IMR-90 (cell line): Measurements from ENCODE around the gene ASB5. TPM values are rescaled to one million over a fixed set of nuclear protein-coding genes. Genes with fewer than 3 reads are reported as not detected.
A peak's percentile ranks its signal among the peaks of the same experiment; 100 is the strongest.

Experiments
- ATAC-seq: fragments of 200-7000 bp; cut with Tn5 transposase; 2 replicates; pipeline ENCODE4 v1.9.1; 2020; ENCODE audit warnings: low read depth, mild to moderate bottlenecking, moderate library complexity
- BruUV-seq: library from RNA; stranded (reverse); fragments of 400-500 nt; replicated peaks from 2 replicates; lab custom pipeline; 2021; lab: Mats Ljungman, UMichigan
- CTCF ChIA-PET: fragments of 300-600 bp; formaldehyde crosslinking; extraction: SDS; loops from one replicate; lab custom pipeline; 2021; ENCODE audit warnings: antibody characterized with exemption; lab: Yijun Ruan, JAX
- POLR2A ChIA-PET: fragments of 300-600 bp; sonication (Branson Sonifier 250); formaldehyde crosslinking; loops from one replicate; lab custom pipeline; 2022; ENCODE audit warnings: antibody characterized with exemption; ENCODE audit not compliant: unreplicated experiment; lab: Charles Lee
- DNase-seq: peaks from one replicate; pipeline ENCODE4 v3.0.0; 2013
- H2AFZ ChIP-seq: replicated peaks from 2 replicates; pipeline ENCODE3; 2013; ENCODE audit warnings: low read length, mild to moderate bottlenecking; ENCODE audit not compliant: poor library complexity
- H2AK5ac ChIP-seq: 2 replicates; pipeline ENCODE4 v1.6.1; 2013; ENCODE audit warnings: low read depth, low read length, inconsistent platforms
- H2AK9ac ChIP-seq: replicated peaks from 2 replicates; pipeline ENCODE3; 2013; ENCODE audit warnings: mild to moderate bottlenecking, low read depth, low read length, moderate library complexity; ENCODE audit not compliant: poor library complexity
- H2BK120ac ChIP-seq: 2 replicates; pipeline ENCODE4 v1.6.1; 2013; ENCODE audit warnings: low read depth, low read length, inconsistent platforms
- H2BK15ac ChIP-seq: 3 replicates; pipeline ENCODE4 v1.6.1; 2013; ENCODE audit warnings: low read depth, low read length, inconsistent platforms
- H2BK20ac ChIP-seq: 2 replicates; pipeline ENCODE4 v1.6.1; 2013; ENCODE audit warnings: low read depth, mild to moderate bottlenecking, inconsistent platforms, low read length, moderate library complexity
- H2BK5ac ChIP-seq: 2 replicates; pipeline ENCODE4 v1.6.1; 2013; ENCODE audit warnings: mild to moderate bottlenecking, low read depth, low read length, inconsistent platforms; ENCODE audit not compliant: poor library complexity, severe bottlenecking
- H3K14ac ChIP-seq: replicated peaks from 2 replicates; pipeline ENCODE4 v1.6.1; 2013; ENCODE audit warnings: low read depth, low read length, inconsistent platforms
- H3K18ac ChIP-seq: 2 replicates; pipeline ENCODE4 v1.6.1; 2013; ENCODE audit warnings: low read depth, low read length, control low read depth
- H3K23ac ChIP-seq: 2 replicates; pipeline ENCODE4 v1.6.1; 2013; ENCODE audit warnings: low read depth, low read length, inconsistent platforms
- H3K27ac ChIP-seq: 2 replicates; pipeline ENCODE4 v1.5.1; 2013; ENCODE audit warnings: mild to moderate bottlenecking, control low read depth, low read length; ENCODE audit not compliant: insufficient read depth
- H3K27me3 ChIP-seq: 2 replicates; pipeline ENCODE4 v1.6.1; 2013; ENCODE audit warnings: low read length; ENCODE audit not compliant: control insufficient read depth, insufficient read depth
- H3K36me3 ChIP-seq: 2 replicates; pipeline ENCODE4 v1.6.1; 2013; ENCODE audit warnings: low read length, mixed read lengths; ENCODE audit not compliant: control insufficient read depth, insufficient read depth
- H3K4ac ChIP-seq: 2 replicates; pipeline ENCODE4 v1.6.1; 2013; ENCODE audit warnings: low read depth, low read length, inconsistent platforms
- H3K4me1 ChIP-seq: 2 replicates; pipeline ENCODE4 v1.6.1; 2013; ENCODE audit warnings: low read length, mixed read lengths; ENCODE audit not compliant: control insufficient read depth, insufficient read depth
- H3K4me2 ChIP-seq: 2 replicates; pipeline ENCODE4 v1.6.1; 2013; ENCODE audit warnings: low read depth, mild to moderate bottlenecking, control low read depth, low read length, moderate library complexity
- H3K4me3 ChIP-seq: 2 replicates; pipeline ENCODE4 v1.5.1; 2013; ENCODE audit warnings: low read depth, mild to moderate bottlenecking, control low read depth, low read length, moderate library complexity; ENCODE audit not compliant: insufficient read depth
- H3K56ac ChIP-seq: 2 replicates; pipeline ENCODE4 v1.6.1; 2013; ENCODE audit warnings: low read length, inconsistent platforms; ENCODE audit not compliant: insufficient read depth; ENCODE audit errors: extremely low read depth
- H3K79me1 ChIP-seq, 2 experiments: 2 replicates each; pipeline ENCODE4 v1.6.1; 2013; ENCODE audit warnings: low read length in 2 of 2, inconsistent platforms in 1 of 2, low read depth in 1 of 2
- H3K9ac ChIP-seq: 2 replicates; pipeline ENCODE4 v1.6.1; 2013; ENCODE audit warnings: low read depth, low read length, control low read depth
- H3K9me1 ChIP-seq: 2 replicates; pipeline ENCODE4 v1.6.1; 2013; ENCODE audit warnings: low read length, inconsistent platforms; ENCODE audit not compliant: insufficient read depth
- H3K9me3 ChIP-seq: 2 replicates; pipeline ENCODE4 v1.6.1; 2013; ENCODE audit warnings: low read length; ENCODE audit not compliant: control insufficient read depth, insufficient read depth
- H4K20me1 ChIP-seq: 2 replicates; pipeline ENCODE4 v1.6.1; 2013; ENCODE audit warnings: low read length, inconsistent platforms; ENCODE audit not compliant: insufficient read depth
- H4K5ac ChIP-seq: 2 replicates; pipeline ENCODE4 v1.6.1; 2013; ENCODE audit warnings: mild to moderate bottlenecking, low read depth, low read length, control low read depth
- H4K8ac ChIP-seq, 2 experiments: 2 replicates each; pipeline ENCODE4 v1.6.1; 2013; ENCODE audit warnings: low read depth in 2 of 2, low read length in 2 of 2, control low read depth in 1 of 2, inconsistent platforms in 1 of 2
- H4K91ac ChIP-seq: 2 replicates; pipeline ENCODE4 v1.6.1; 2013; ENCODE audit warnings: low read depth, low read length, inconsistent platforms; ENCODE audit not compliant: insufficient read depth
- BHLHE40 ChIP-seq: fragments of 150-350 bp; IDR thresholded peaks from 2 replicates; pipeline ENCODE4 v1.6.1; 2016; ENCODE audit warnings: mild to moderate bottlenecking, low read depth, low read length
- CEBPB ChIP-seq: IDR thresholded peaks from 2 replicates; pipeline ENCODE4 v1.6.1; 2012; ENCODE audit warnings: low read depth, low read length, improper control_type of control experiment
- CHD1 ChIP-seq: IDR thresholded peaks from 2 replicates; pipeline ENCODE4 v1.6.1; 2012; ENCODE audit warnings: low read depth, low read length, improper control_type of control experiment
- FOS ChIP-seq: fragments of 150-350 bp; IDR thresholded peaks from 2 replicates; pipeline ENCODE4 v1.6.1; 2016; ENCODE audit warnings: low read depth, low read length
- MAFK ChIP-seq: IDR thresholded peaks from 2 replicates; pipeline ENCODE4 v1.6.1; 2012; ENCODE audit warnings: low read depth, low read length, improper control_type of control experiment
- MAZ ChIP-seq: IDR thresholded peaks from 2 replicates; pipeline ENCODE4 v1.6.1; 2012; ENCODE audit warnings: low read depth, mild to moderate bottlenecking, low read length, improper control_type of control experiment, moderate library complexity, borderline replicate concordance
- MXI1 ChIP-seq: IDR thresholded peaks from 2 replicates; pipeline ENCODE4 v1.6.1; 2012; ENCODE audit warnings: low read depth, mild to moderate bottlenecking, low read length, moderate library complexity, borderline replicate concordance
- NFE2L2 ChIP-seq: fragments of 150-350 bp; IDR thresholded peaks from 2 replicates; pipeline ENCODE4 v1.6.1; 2016; ENCODE audit warnings: low read depth, mild to moderate bottlenecking, low read length
- POLR2A ChIP-seq: IDR thresholded peaks from 2 replicates; pipeline ENCODE4 v1.6.1; 2012; ENCODE audit warnings: mild to moderate bottlenecking, low read depth, low read length
- RAD21 ChIP-seq: IDR thresholded peaks from 2 replicates; pipeline ENCODE4 v1.6.1; 2012; ENCODE audit warnings: low read length, improper control_type of control experiment
- RCOR1 ChIP-seq: IDR thresholded peaks from 2 replicates; pipeline ENCODE4 v1.6.1; 2012; ENCODE audit warnings: mild to moderate bottlenecking, low read length, improper control_type of control experiment; ENCODE audit not compliant: insufficient replicate concordance
- RFX5 ChIP-seq: IDR thresholded peaks from 2 replicates; pipeline ENCODE4 v1.8.0; 2012; ENCODE audit warnings: low read depth, mild to moderate bottlenecking, low read length, moderate library complexity
- SMC3 ChIP-seq: fragments of 150-350 bp; IDR thresholded peaks from 2 replicates; pipeline ENCODE4 v1.6.1; 2016; ENCODE audit warnings: low read depth, mild to moderate bottlenecking, antibody characterized with exemption, low read length, moderate library complexity
- WGBS, 2 experiments: methylation state at CpG; one replicate each; pipeline versions ENCODE4 v1.1.5 to v1.1.7; 2013; ENCODE audit warnings: missing lambda C conversion rate in 2 of 2; ENCODE audit not compliant: insufficient read length in 1 of 2; ENCODE audit errors: extremely low coverage in 2 of 2; 5-methylcytosine and 5-hydroxymethylcytosine counted together
- dilution Hi-C: fragments of 300-500 bp; cut with HindIII; formaldehyde crosslinking; loops from one replicate; pipeline ENCODE4 v1.14.3; 2018; ENCODE audit warnings: low sequenced_read_pairs; ENCODE audit not compliant: unreplicated experiment
- in situ Hi-C: fragments of 300-500 bp; cut with MboI; formaldehyde crosslinking; loops from 3 replicates; pipeline ENCODE4 v1.14.3; 2019; ENCODE audit warnings: low sequenced_read_pairs, inconsistent platforms, mixed read lengths
- intact Hi-C: fragments of 100-400 bp; cut with micrococcal nuclease; formaldehyde crosslinking; loops from 2 replicates; pipeline ENCODE4 v1.10.0; 2022
- polyA plus RNA-seq, 3 experiments: library from polyadenylated mRNA; depleted of rRNA; stranded (reverse); fragments of >200 nt; gene quantifications; 2 replicates each; pipeline ENCODE4 v1.2.3, GENCODE V29; 2012; ENCODE audit warnings: low replicate concordance in 1 of 3
- total RNA-seq: library from RNA; depleted of rRNA; stranded (reverse); fragments of >200 nt; gene quantifications from 2 replicates; pipeline ENCODE4 v1.2.3, GENCODE V29; 2012
- TF ChIP-seq, protein P1 (sequence below): fragments of 150-350 bp; IDR thresholded peaks from 2 replicates; pipeline ENCODE4 v1.6.1; 2017; ENCODE audit warnings: mild to moderate bottlenecking, antibody characterized with exemption, low read length, low read depth
- TF ChIP-seq, protein P2 (sequence below): fragments of 150-350 bp; IDR thresholded peaks from 2 replicates; pipeline ENCODE4 v1.6.1; 2016; ENCODE audit warnings: low read depth, mild to moderate bottlenecking, low read length, moderate library complexity, borderline replicate concordance
- TF ChIP-seq, protein P3 (sequence below): conservative IDR thresholded peaks from 2 replicates; pipeline ENCODE4 v1.5.1; 2012; ENCODE audit warnings: mild to moderate bottlenecking, low read depth, low read length, improper control_type of control experiment

Gene ASB5
- total and polyA plus RNA-seq, 2 of the 4 experiments (the other 2 are of a cell fraction): 0.18 to 0.21 TPM

DNA sequence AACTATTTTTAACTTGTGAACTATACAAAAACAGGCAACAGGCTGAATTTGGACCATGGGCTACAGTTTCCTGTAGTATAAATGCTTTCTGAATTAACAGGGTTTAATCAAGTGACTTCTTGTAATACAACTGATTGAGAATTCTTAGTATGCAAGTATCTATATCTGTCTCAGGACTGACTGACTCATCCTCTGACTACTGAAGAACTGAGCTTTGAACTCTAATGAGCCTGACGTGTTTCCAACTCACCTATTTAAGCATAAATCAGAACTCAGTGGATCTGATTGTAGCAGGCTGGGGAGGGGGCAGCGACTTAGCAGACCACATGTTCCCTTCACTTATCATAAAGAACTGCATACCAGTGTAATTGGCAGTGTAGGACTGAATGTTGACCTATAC lies 81.4 kb downstream of the ASB5 start:
- no peak overlapping the region for H3K14ac ChIP-seq
- ChIA-PET CTCF (no interaction called here), POLR2A (no interaction called here)
- no peak overlapping the region for H2AFZ ChIP-seq
- H2BK120ac ChIP-seq: no peak overlapping the region
- H3K18ac ChIP-seq: peak overlapping the region; percentile 42; the same call in 1 of the 2 replicates
- H3K4me3 ChIP-seq: no peak overlapping the region
- H3K27ac ChIP-seq: no peak overlapping the region
- in situ Hi-C loops (no loop called here), dilution Hi-C loops (no loop called here), intact Hi-C loops (loop anchor here (5.0 kb wide), 1 partner anchor 35 kb away; no protein-coding TSS in a partner anchor)
- TF ChIP-seq MAFK: no peak
- no peak for TF ChIP-seq FOS
- no peak for TF ChIP-seq MAZ
- no peak for TF ChIP-seq MXI1
- TF ChIP-seq RFX5: no peak
- no peak for TF ChIP-seq SMC3
- TF ChIP-seq BHLHE40: no peak
- no peak for TF ChIP-seq POLR2A
- no peak for TF ChIP-seq RAD21
- TF ChIP-seq, protein P1, sequence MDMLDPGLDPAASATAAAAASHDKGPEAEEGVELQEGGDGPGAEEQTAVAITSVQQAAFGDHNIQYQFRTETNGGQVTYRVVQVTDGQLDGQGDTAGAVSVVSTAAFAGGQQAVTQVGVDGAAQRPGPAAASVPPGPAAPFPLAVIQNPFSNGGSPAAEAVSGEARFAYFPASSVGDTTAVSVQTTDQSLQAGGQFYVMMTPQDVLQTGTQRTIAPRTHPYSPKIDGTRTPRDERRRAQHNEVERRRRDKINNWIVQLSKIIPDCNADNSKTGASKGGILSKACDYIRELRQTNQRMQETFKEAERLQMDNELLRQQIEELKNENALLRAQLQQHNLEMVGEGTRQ: no peak
- TF ChIP-seq CEBPB: no peak
- TF ChIP-seq CHD1: no peak
- TF ChIP-seq, protein P2, sequence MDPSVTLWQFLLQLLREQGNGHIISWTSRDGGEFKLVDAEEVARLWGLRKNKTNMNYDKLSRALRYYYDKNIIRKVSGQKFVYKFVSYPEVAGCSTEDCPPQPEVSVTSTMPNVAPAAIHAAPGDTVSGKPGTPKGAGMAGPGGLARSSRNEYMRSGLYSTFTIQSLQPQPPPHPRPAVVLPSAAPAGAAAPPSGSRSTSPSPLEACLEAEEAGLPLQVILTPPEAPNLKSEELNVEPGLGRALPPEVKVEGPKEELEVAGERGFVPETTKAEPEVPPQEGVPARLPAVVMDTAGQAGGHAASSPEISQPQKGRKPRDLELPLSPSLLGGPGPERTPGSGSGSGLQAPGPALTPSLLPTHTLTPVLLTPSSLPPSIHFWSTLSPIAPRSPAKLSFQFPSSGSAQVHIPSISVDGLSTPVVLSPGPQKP: no peak
- TF ChIP-seq, protein P3, sequence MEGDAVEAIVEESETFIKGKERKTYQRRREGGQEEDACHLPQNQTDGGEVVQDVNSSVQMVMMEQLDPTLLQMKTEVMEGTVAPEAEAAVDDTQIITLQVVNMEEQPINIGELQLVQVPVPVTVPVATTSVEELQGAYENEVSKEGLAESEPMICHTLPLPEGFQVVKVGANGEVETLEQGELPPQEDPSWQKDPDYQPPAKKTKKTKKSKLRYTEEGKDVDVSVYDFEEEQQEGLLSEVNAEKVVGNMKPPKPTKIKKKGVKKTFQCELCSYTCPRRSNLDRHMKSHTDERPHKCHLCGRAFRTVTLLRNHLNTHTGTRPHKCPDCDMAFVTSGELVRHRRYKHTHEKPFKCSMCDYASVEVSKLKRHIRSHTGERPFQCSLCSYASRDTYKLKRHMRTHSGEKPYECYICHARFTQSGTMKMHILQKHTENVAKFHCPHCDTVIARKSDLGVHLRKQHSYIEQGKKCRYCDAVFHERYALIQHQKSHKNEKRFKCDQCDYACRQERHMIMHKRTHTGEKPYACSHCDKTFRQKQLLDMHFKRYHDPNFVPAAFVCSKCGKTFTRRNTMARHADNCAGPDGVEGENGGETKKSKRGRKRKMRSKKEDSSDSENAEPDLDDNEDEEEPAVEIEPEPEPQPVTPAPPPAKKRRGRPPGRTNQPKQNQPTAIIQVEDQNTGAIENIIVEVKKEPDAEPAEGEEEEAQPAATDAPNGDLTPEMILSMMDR: no peak
- TF ChIP-seq RCOR1: no peak
- TF ChIP-seq NFE2L2: no peak
- no peak overlapping the region for H3K56ac ChIP-seq
- no peak overlapping the region for H3K4me2 ChIP-seq
- no peaks in the 10 kb centered on the region for H3K36me3 ChIP-seq
- H3K4me1 ChIP-seq: peaks cover 17% of the 10 kb centered on the region
- no peak overlapping the region; the same call in 1 of the 2 replicates for H4K5ac ChIP-seq
- H2AK9ac ChIP-seq: no peak overlapping the region
- no peak overlapping the region for H2BK15ac ChIP-seq
- no peak overlapping the region for H4K91ac ChIP-seq
- peak overlapping the region; percentile 58 for H2BK5ac ChIP-seq
- H3K23ac ChIP-seq: no peak overlapping the region
- no TSS peak for BruUV-seq
- H2AK5ac ChIP-seq: no peak overlapping the region; the same call in 1 of the 2 replicates
- H4K20me1 ChIP-seq: no peaks in the 10 kb centered on the region
- H3K27me3 ChIP-seq: no peaks in the 10 kb centered on the region
- ATAC-seq: peak; percentile 12; the same call in 1 of the 2 replicates
- peak; percentile 66 for DNase-seq
- H2BK20ac ChIP-seq: no peak overlapping the region
- no peaks in the 10 kb centered on the region for H3K9me3 ChIP-seq
- H3K9ac ChIP-seq: no peak overlapping the region
- peak overlapping the region; percentile 41; the same call in 1 of the 2 replicates for H3K4ac ChIP-seq
- H4K8ac ChIP-seq: 0 out of 4 replicates have a peak overlapping the region, but pooled peaks of 1 of the 2 experiments have one; percentile 24
- H3K79me1 ChIP-seq: no peaks in the 10 kb centered on the region
- 0 out of 2 replicates have a peak, but pooled peaks cover 5% of the 10 kb centered on the region for H3K9me1 ChIP-seq
- no CpG with 5 or more reads among the region's 2 CpGs for WGBS, 2 experiments
